GM18858 (cell line): Measurements from ENCODE around the gene FNDC3B.
"Not testable (repeated sequence)": the region's sequence is repeated elsewhere in the genome, so short reads cannot be mapped to it uniquely, and the experiment has no call there.

ENCODE experiments used
- ATAC-seq: cut with Tn5 transposase; IDR thresholded peaks from one replicate; pipeline ENCODE4 v1.9.1; 2021; ENCODE audit not compliant: unreplicated experiment

Gene FNDC3B

GRCh38 chr3:172039436-172040077 is at the start of gene FNDC3B:
Gene FNDC3B (plus strand): TSS chr3:172039578. CDS start chr3:172112480, 72,902 bp downstream.
- ATAC-seq: peak; percentile 39

- ATAC-seq: not testable (repeated sequence)
Observed at GRCh38 chr3:171990239-171990638, 49.1 kb upstream of the FNDC3B start.

- ATAC-seq: no peak
Observed at GRCh38 chr3:171991166-171991565, 48.2 kb upstream of the FNDC3B start.

- no peak for ATAC-seq
Observed at GRCh38 chr3:171994646-171995428, 44.5 kb upstream of the FNDC3B start.

- no peak for ATAC-seq
Observed at GRCh38 chr3:171995486-171995885, 43.9 kb upstream of the FNDC3B start.

GRCh38 chr3:171996178-171996817 is 43.1 kb upstream of the FNDC3B start:
- no peak for ATAC-seq

GRCh38 chr3:171998731-171999130 is 40.6 kb upstream of the FNDC3B start:
- ATAC-seq: not testable (repeated sequence)

- ATAC-seq: not testable (repeated sequence)
Observed at GRCh38 chr3:172001616-172002015, 37.8 kb upstream of the FNDC3B start.

- ATAC-seq: no peak
Observed at GRCh38 chr3:172002512-172003078, 36.8 kb upstream of the FNDC3B start.

- no peak for ATAC-seq
Observed at GRCh38 chr3:172003146-172003545, 36.2 kb upstream of the FNDC3B start.

GRCh38 chr3:172007065-172007370 is 32.4 kb upstream of the FNDC3B start:
- ATAC-seq: no peak

- ATAC-seq: no peak
Observed at GRCh38 chr3:172009803-172010202, 29.6 kb upstream of the FNDC3B start.

GRCh38 chr3:172012775-172013174 is 26.6 kb upstream of the FNDC3B start:
- no peak for ATAC-seq

- no peak for ATAC-seq
Observed at GRCh38 chr3:172014145-172014544, 25.2 kb upstream of the FNDC3B start.

- ATAC-seq: no peak
Observed at GRCh38 chr3:172018364-172018763, 21.0 kb upstream of the FNDC3B start.

- ATAC-seq: no peak
Observed at GRCh38 chr3:172020763-172021162, 18.6 kb upstream of the FNDC3B start.

GRCh38 chr3:172021164-172021563 is 18.2 kb upstream of the FNDC3B start:
- ATAC-seq: no peak

- no peak for ATAC-seq
Observed at GRCh38 chr3:172021859-172022258, 17.5 kb upstream of the FNDC3B start.

GRCh38 chr3:172023915-172024314 is 15.5 kb upstream of the FNDC3B start:
- ATAC-seq: no peak

- ATAC-seq: no peak
Observed at GRCh38 chr3:172024679-172025078, 14.7 kb upstream of the FNDC3B start.

- ATAC-seq: no peak
Observed at GRCh38 chr3:172029425-172030098, 9.8 kb upstream of the FNDC3B start.
